ENCODE results near the gene PLAGL2. TPM values are rescaled to one million over a fixed set of nuclear protein-coding genes. Genes with fewer than 3 reads are reported as not detected.

Gene PLAGL2
- total and polyA plus RNA-seq, 9 of the 15 experiments (the other 6 are each of a cell fraction or from before 2014, with no cell fraction given), result 3.1 to 24.3 (median 6.4) TPM

- DNase-seq (ENCODE audit: extremely low read depth in 1 of 4, low spot score in 3 of 4) (no peak), ATAC-seq (no peak), FAIRE-seq (no peak)
- Histone ChIP-seq H3K36me3 (ENCODE audit: control insufficient read depth, insufficient read depth, low read length) (peaks cover 77% of the 10 kb centered on the region), H3K4me2 (ENCODE audit: insufficient read depth, low read length) (no peak overlapping the region), H3K79me2 (ENCODE audit: control insufficient read depth, insufficient read depth, low read length) (no peaks in the 10 kb centered on the region), H3K9ac (ENCODE audit: insufficient read depth in 1 of 2, low read depth in 2 of 2, low read length in 2 of 2) (no peak overlapping the region), H3K9me3 (replicated peaks; ENCODE audit: control insufficient read depth, insufficient read depth, low read depth, low read length) (no peaks in the 10 kb centered on the region), H2AFZ (ENCODE audit: low read depth, low read length) (no peak overlapping the region), H3K4me3 (no peak overlapping the region), H3K27ac (ENCODE audit: extremely low read depth, low read depth, low read length) (no peak overlapping the region), H3K4me1 (replicated peaks in 1 of 2; ENCODE audit: control insufficient read depth in 2 of 2, insufficient read depth in 2 of 2, low read length in 2 of 2) (no peaks in the 10 kb centered on the region), H3K9me1 (ENCODE audit: control insufficient read depth, insufficient read depth, low read length) (peaks cover 3% of the 10 kb centered on the region), H4K20me1 (replicated peaks; ENCODE audit: control insufficient read depth, insufficient read depth, low read length) (peaks cover 4% of the 10 kb centered on the region; the same call in 1 of the 2 replicates), H3K27me3 (ENCODE audit: control insufficient read depth in 2 of 2, insufficient read depth in 2 of 2, low read length in 2 of 2) (no peaks in the 10 kb centered on the region)
- in situ Hi-C loops (cut with MboI), result no loop called here
- ChIA-PET POLR2A (interaction anchor here (0.5 to 0.9 kb wide), 4 partner anchors 8 to 243 kb away, joined by 3 to 4 read pairs (median 4); no protein-coding TSS in a partner anchor), CTCF (ENCODE audit: low intra/inter-chr PET ratio) (no interaction called here)
- intact Hi-C loops (cut with micrococcal nuclease), result no loop called here
- no TSS peak for BruUV-seq (replicated peaks)
- 85% methylated on average over 9 of the region's 9 CpGs for WGBS (ENCODE audit: insufficient coverage, low coverage, missing lambda C conversion rate)
- TF ChIP-seq STAT6 (CRISPR knock-in tag; IDR thresholded peaks at IDR 0.05) (no peak), MYC (IDR thresholded peaks at IDR 0.05; ENCODE audit: low read depth, low read length) (no peak), MYC (CRISPR knock-in tag; IDR thresholded peaks at IDR 0.05; ENCODE audit: borderline replicate concordance, low read depth) (no peak), MAFG (tag; conservative IDR thresholded peaks at IDR 0.05) (no peak), SP1 (CRISPR knock-in tag; IDR thresholded peaks at IDR 0.05) (no peak), CHD4 (IDR thresholded peaks at IDR 0.05; ENCODE audit: insufficient read depth, insufficient replicate concordance, low read depth, low read length, poor library complexity, severe bottlenecking) (no peak)
Observed at GRCh38 chr20:32233286-32233685, 25.7 kb upstream of the PLAGL2 start.
